ENCODE results near the gene LMO4. TPM values are rescaled to one million over a fixed set of nuclear protein-coding genes. Genes with fewer than 3 reads are reported as not detected.

The LMO4 gene
- total and polyA plus RNA-seq, 8 donors: 30.7 to 120 (median 79.5) TPM

DNA sequence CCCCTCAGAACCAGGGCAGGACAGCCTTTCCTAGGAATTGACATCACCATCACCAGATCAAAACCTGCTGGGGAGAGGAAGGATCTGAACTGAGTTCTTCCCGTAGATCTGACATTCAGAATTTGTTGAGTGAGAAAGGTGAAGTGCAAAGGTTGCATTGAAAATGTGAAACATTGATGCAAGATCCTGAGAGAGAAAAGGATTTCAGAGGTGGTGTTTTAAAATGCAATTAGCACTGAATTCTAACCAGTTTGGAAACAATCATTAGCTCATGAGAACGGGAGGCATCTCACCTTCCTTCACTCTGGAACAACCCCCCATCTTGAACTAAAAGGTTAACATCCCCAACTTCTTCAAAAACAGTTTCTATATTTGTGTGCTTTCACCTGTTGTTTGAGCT lies 20.4 kb downstream of the LMO4 start:
- Histone ChIP-seq H3K27me3 (no peaks in the 10 kb centered on the region), H3K36me3 (peaks cover 16 to 34% (median 25%) of the 10 kb centered on the region in 4 donors), H3K9me3 (no peaks in the 10 kb centered on the region), H3K27ac (no peak overlapping the region), H3K4me3 (no peak overlapping the region), H3K4me1 (peaks cover 0 to 26% (median 14%) of the 10 kb centered on the region in 4 donors)
- no peak for DNase-seq
- intact Hi-C loops (cut with DNase I; ENCODE audit: low total_unique reads): no loop called here
- no peak for TF ChIP-seq EP300 (IDR thresholded peaks at IDR 0.05)
- 70 to 82% (median 77%) methylated on average over 2 of the region's 2 CpGs for WGBS, 5 donors

DNA sequence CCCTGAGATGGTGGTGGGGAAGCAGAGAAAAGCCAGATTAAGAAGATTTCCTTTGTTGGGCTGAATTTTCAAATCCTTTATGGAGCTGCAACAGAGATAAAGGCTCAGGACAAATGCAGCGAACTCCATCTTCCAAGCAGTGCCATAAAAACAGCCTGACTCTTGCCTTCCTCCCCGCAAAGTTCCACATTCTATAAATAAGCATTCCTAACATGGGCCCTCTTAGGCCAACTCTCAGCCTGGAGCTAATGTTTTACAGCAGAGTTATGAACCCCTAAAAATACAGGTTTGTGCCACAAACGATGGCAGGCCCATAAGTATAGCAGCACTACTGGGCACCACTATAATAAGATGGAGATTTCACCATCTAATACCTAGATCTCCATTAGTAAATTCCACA lies 27.2 kb downstream of the LMO4 start:
- Histone ChIP-seq H3K9me3 (no peaks in the 10 kb centered on the region), H3K27me3 (no peaks in the 10 kb centered on the region), H3K27ac (no peak overlapping the region), H3K36me3 (no peaks in the 10 kb centered on the region), H3K4me1 (no peaks in the 10 kb centered on the region), H3K4me3 (no peak overlapping the region)
- WGBS, 5 donors: 85 to 97% (median 90%) methylated on average over 3 of the region's 3 CpGs
- DNase-seq: no peak
- TF ChIP-seq POLR2AphosphoS5 (IDR thresholded peaks at IDR 0.05) (no peak), POLR2A (IDR thresholded peaks at IDR 0.05) (no peak), EP300 (IDR thresholded peaks at IDR 0.05) (no peak)
- TF ChIP-seq, protein P1, sequence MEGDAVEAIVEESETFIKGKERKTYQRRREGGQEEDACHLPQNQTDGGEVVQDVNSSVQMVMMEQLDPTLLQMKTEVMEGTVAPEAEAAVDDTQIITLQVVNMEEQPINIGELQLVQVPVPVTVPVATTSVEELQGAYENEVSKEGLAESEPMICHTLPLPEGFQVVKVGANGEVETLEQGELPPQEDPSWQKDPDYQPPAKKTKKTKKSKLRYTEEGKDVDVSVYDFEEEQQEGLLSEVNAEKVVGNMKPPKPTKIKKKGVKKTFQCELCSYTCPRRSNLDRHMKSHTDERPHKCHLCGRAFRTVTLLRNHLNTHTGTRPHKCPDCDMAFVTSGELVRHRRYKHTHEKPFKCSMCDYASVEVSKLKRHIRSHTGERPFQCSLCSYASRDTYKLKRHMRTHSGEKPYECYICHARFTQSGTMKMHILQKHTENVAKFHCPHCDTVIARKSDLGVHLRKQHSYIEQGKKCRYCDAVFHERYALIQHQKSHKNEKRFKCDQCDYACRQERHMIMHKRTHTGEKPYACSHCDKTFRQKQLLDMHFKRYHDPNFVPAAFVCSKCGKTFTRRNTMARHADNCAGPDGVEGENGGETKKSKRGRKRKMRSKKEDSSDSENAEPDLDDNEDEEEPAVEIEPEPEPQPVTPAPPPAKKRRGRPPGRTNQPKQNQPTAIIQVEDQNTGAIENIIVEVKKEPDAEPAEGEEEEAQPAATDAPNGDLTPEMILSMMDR (IDR thresholded peaks at IDR 0.05): no peak
- intact Hi-C loops (cut with DNase I; ENCODE audit: low total_unique reads): no loop called here

DNA sequence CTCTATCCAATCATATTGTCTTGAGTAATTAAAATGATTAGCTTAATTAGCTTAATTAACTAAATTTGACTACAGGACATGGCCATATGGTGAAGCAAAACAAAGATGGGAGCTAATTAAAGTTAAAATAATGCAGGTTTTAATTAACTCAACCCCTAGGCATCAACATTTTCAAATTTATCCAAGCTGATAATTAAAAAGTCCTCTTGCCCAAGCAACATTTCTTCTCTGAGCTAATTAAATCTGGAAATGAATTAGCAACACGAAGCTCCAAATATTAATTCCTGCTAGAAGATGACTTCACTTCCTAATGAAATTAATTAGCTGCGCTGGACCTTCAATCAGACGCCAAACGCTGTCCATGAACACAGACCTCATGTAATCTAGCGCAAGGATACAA lies 27.9 kb downstream of the LMO4 start:
- WGBS, 5 donors: 92 to 99% (median 94%) methylated on average over 5 of the region's 5 CpGs
- intact Hi-C loops (cut with DNase I; ENCODE audit: low total_unique reads): no loop called here
- Histone ChIP-seq H3K4me1 (no peaks in the 10 kb centered on the region), H3K27me3 (no peaks in the 10 kb centered on the region), H3K4me3 (no peak overlapping the region), H3K36me3 (no peaks in the 10 kb centered on the region), H3K9me3 (no peaks in the 10 kb centered on the region), H3K27ac (no peak overlapping the region)
- DNase-seq: no peak
- TF ChIP-seq POLR2A (IDR thresholded peaks at IDR 0.05) (no peak), POLR2AphosphoS5 (IDR thresholded peaks at IDR 0.05) (no peak), EP300 (IDR thresholded peaks at IDR 0.05) (no peak)
- TF ChIP-seq, protein P1 (IDR thresholded peaks at IDR 0.05): no peak

DNA sequence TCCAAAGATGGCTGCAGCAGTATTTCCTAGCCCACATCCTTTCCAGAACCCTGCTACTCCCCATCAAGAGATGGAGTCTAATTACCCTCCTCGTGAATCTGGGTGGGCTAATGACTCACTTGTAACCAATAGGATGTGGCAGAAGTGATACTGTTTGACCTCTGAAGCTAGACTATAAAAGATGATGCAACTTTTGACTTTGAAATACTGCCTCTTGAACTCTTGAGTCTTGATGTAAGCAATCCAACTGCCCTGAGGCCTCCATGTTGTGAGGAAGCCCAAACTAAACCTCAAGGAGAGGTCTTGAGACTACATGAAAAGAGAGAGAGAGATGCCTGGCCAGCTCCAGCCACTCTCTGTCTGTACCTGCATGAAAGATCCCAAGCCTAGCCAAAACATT lies 29.5 kb downstream of the LMO4 start:
- H3K4me3 ChIP-seq: no peak overlapping the region
- 87 to 100% (median 93%) methylated on average over 1 of the region's 1 CpG for WGBS, 5 donors
- TF ChIP-seq EP300 (IDR thresholded peaks at IDR 0.05): no peak
- TF ChIP-seq POLR2A (IDR thresholded peaks at IDR 0.05): no peak
- no peak for TF ChIP-seq POLR2AphosphoS5 (IDR thresholded peaks at IDR 0.05)
- TF ChIP-seq, protein P1 (IDR thresholded peaks at IDR 0.05): no peak

DNA sequence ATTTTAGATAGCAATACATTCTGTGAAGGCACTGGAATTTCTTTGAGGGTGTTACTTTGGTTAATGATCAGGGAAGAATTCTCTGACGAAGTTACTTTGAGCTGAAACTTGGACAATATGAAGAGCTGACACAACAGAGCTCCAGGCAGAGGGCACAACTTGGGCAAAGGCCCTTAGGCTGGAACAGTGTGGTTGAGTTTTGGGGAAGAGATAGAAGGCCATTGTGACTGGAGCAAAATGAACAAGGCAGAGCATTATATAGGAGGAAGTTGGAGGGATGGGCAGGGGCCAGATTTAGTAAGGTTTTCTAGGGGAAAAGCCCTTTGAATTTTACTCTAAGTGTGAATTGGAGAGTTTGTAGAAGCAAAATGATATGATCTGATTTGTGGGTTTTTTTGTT lies 30.9 kb downstream of the LMO4 start:
- intact Hi-C loops (cut with DNase I; ENCODE audit: low total_unique reads): no loop called here
- Histone ChIP-seq H3K4me1 (no peaks in the 10 kb centered on the region), H3K36me3 (no peaks in the 10 kb centered on the region), H3K9me3 (no peaks in the 10 kb centered on the region), H3K27ac (no peak overlapping the region), H3K27me3 (no peaks in the 10 kb centered on the region), H3K4me3 (no peak overlapping the region)
- 89 to 95% (median 94%) methylated on average over 1 of the region's 1 CpG for WGBS, 5 donors
- no peak for DNase-seq
- no peak for TF ChIP-seq POLR2AphosphoS5 (IDR thresholded peaks at IDR 0.05)
- TF ChIP-seq, protein P1 (IDR thresholded peaks at IDR 0.05): no peak
- TF ChIP-seq POLR2A (IDR thresholded peaks at IDR 0.05): no peak
- no peak for TF ChIP-seq EP300 (IDR thresholded peaks at IDR 0.05)

More for the DNA sequence above, 29.5 kb downstream of the LMO4 start:
- no peaks in the 10 kb centered on the region for H3K27me3 ChIP-seq
- H3K36me3 ChIP-seq: no peaks in the 10 kb centered on the region
- no peaks in the 10 kb centered on the region for H3K4me1 ChIP-seq
- no peaks in the 10 kb centered on the region for H3K9me3 ChIP-seq
- intact Hi-C loops (cut with DNase I; ENCODE audit: low total_unique reads): no loop called here
- DNase-seq: no peak
- H3K27ac ChIP-seq: no peak overlapping the region

Data from stomach (tissue), 9 donors.